GM12873 (cell line): Measurements from ENCODE around the gene CXCL16.

Source experiments
- TF ChIP-seq, protein P1 (sequence below): IDR thresholded peaks from 2 replicates; pipeline ENCODE4 v1.5.1; 2012; ENCODE audit warnings: low read depth, mild to moderate bottlenecking, moderate library complexity, low read length, control low read depth; ENCODE audit not compliant: insufficient read depth; ENCODE audit errors: missing control alignments

CXCL16 gene

GRCh38 chr17:4719146-4719545 is 20.6 kb downstream of the CXCL16 start:
- TF ChIP-seq, protein P1, sequence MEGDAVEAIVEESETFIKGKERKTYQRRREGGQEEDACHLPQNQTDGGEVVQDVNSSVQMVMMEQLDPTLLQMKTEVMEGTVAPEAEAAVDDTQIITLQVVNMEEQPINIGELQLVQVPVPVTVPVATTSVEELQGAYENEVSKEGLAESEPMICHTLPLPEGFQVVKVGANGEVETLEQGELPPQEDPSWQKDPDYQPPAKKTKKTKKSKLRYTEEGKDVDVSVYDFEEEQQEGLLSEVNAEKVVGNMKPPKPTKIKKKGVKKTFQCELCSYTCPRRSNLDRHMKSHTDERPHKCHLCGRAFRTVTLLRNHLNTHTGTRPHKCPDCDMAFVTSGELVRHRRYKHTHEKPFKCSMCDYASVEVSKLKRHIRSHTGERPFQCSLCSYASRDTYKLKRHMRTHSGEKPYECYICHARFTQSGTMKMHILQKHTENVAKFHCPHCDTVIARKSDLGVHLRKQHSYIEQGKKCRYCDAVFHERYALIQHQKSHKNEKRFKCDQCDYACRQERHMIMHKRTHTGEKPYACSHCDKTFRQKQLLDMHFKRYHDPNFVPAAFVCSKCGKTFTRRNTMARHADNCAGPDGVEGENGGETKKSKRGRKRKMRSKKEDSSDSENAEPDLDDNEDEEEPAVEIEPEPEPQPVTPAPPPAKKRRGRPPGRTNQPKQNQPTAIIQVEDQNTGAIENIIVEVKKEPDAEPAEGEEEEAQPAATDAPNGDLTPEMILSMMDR = no peak

DNA sequence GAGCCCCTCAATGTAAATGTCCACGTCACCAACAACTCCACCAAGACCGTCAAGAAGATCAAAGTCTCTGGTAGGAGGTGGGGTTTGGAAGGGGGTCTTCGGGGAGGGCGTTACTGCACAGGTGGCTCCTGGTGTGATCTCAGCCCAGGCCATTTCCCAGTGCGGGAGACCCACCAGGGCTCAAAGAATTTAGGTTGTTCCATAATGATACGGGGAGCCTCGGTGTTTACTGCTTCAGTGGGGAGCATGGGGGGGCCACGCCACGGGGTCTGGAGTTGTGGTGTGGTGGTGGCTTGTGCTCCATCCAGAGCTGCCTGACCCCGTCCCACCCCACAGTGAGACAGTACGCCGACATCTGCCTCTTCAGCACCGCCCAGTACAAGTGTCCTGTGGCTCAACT is 21.5 kb downstream of the CXCL16 start:
- TF ChIP-seq, protein P1 = no peak

DNA sequence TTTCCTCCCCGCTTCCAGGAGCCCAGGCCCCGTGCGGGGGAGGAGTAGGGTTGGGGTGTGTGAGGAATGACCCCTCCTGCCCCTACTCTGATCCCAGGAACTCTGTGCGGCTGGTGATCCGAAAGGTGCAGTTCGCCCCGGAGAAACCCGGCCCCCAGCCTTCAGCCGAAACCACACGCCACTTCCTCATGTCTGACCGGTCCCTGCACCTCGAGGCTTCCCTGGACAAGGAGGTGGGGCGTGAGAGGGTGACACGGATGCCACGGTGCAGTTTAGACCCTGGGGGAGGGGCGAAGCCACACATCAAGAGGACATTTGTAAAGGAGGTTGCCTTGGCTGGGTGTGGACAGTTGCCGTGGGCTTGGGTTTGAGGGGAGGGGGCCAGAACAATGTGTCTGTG is 21.9 kb downstream of the CXCL16 start:
- TF ChIP-seq, protein P1 = no peak

GRCh38 chr17:4716081-4716480 is 23.6 kb downstream of the CXCL16 start:
- TF ChIP-seq, protein P1 = no peak

- TF ChIP-seq, protein P1 = no peak
These were observed 24.5 kb downstream of the CXCL16 start for GRCh38 chr17:4715063-4715744.

- TF ChIP-seq, protein P1 = no peak
These were observed 27.2 kb downstream of the CXCL16 start for GRCh38 chr17:4712526-4712925.

DNA sequence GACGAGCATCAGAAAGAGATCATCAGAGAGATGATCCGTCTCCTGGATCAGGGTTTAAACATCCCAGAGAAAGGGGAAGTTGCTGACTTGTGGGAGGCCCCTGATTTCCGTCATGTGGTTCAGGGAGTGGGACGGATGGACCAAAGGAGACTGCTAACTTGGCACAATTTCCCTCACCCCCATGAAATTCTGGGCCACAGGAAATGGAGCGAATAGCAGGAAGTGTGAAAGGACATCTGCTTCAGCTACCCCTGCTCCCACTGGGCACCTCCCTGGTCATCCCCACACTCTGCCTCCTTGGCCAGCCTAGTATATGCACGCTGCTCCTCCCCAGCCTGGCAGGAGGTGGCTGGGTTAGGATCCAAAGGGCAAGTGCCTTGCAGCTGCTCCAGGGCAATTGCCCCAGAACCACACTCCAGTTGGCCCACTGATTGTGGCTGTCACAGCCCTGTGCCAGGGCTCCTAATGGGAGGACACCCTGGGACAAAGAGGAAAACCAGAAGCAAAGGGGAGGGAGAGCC is 28.0 kb downstream of the CXCL16 start:
- TF ChIP-seq, protein P1 = no peak
